Panc1 (cell line): Measurements from ENCODE around the gene NOX5. TPM values are rescaled to one million over a fixed set of nuclear protein-coding genes. Genes with fewer than 3 reads are reported as not detected.
A peak's percentile ranks its signal among the peaks of the same experiment; 100 is the strongest.

Experiments used
- ATAC-seq: fragments of 200-7000 bp; cut with Tn5 transposase; 2 replicates; pipeline ENCODE4 v1.9.1; 2020; ENCODE audit warnings: mild to moderate bottlenecking, moderate library complexity
- BruUV-seq: library from RNA; stranded (reverse); fragments of 400-500 nt; replicated peaks from 2 replicates; lab custom pipeline; 2021; lab: Mats Ljungman, UMichigan
- CTCF ChIA-PET: fragments of 300-600 bp; sonication (Branson Sonifier 250); formaldehyde crosslinking; loops from one replicate; lab custom pipeline; 2022; ENCODE audit warnings: antibody characterized with exemption; lab: Charles Lee
- POLR2A ChIA-PET: fragments of 300-600 bp; sonication (Branson Sonifier 250); formaldehyde crosslinking; loops from one replicate; lab custom pipeline; 2022; ENCODE audit warnings: antibody characterized with exemption; lab: Charles Lee
- DNase-seq: peaks from one replicate; pipeline ENCODE4 v3.0.0-alpha.2; 2010; ENCODE audit warnings: low read depth, low spot score
- H3K27ac ChIP-seq: 2 replicates; pipeline ENCODE4 v1.5.1; 2011; ENCODE audit warnings: mild to moderate bottlenecking, low read length, inconsistent platforms
- H3K27me3 ChIP-seq: fragments of 200-500 bp; sonication (Bioruptor generic); 2 replicates; pipeline ENCODE4 v1.6.0; 2014; ENCODE audit warnings: low read length, inconsistent platforms; ENCODE audit not compliant: control insufficient read depth, insufficient read depth
- H3K36me3 ChIP-seq: fragments of 200-500 bp; sonication (Bioruptor generic); 2 replicates; pipeline ENCODE4 v1.5.1; 2014; ENCODE audit warnings: inconsistent platforms, mild to moderate bottlenecking, low read length, moderate library complexity; ENCODE audit not compliant: control insufficient read depth, insufficient read depth
- H3K4me1 ChIP-seq: 2 replicates; pipeline ENCODE4 v1.5.1; 2011; ENCODE audit warnings: inconsistent platforms, mild to moderate bottlenecking, low read length, moderate library complexity; ENCODE audit not compliant: control insufficient read depth, insufficient read depth
- H3K4me3 ChIP-seq, 2 experiments: 2 replicates each; pipeline ENCODE4 v1.5.1; 2011 to 2012; ENCODE audit warnings: low read depth in 2 of 2, low read length in 2 of 2, mild to moderate bottlenecking in 2 of 2, inconsistent platforms in 1 of 2, moderate library complexity in 1 of 2
- H3K9me3 ChIP-seq: fragments of 200-500 bp; sonication (Bioruptor generic); 2 replicates; pipeline ENCODE4 v1.5.1; 2014; ENCODE audit warnings: low read depth, mild to moderate bottlenecking, inconsistent platforms, low read length, moderate library complexity; ENCODE audit not compliant: control insufficient read depth, insufficient read depth
- POLR2AphosphoS5 ChIP-seq: IDR thresholded peaks from 2 replicates; pipeline ENCODE4 v1.6.1; 2012; ENCODE audit warnings: mild to moderate bottlenecking, low read depth, low read length, moderate library complexity
- SIN3A ChIP-seq: IDR thresholded peaks from 2 replicates; pipeline ENCODE4 v1.6.1; 2012; ENCODE audit warnings: low read depth, mild to moderate bottlenecking, low read length, moderate library complexity, borderline replicate concordance; ENCODE audit not compliant: insufficient read depth
- in situ Hi-C: cut with HindIII; loops from 2 replicates; pipeline ENCODE4 v1.10.0; 2016; ENCODE audit warnings: low sequenced_read_pairs, low pct_unique_long_range_greater_than_20kb
- intact Hi-C: fragments of 100-400 bp; cut with micrococcal nuclease; formaldehyde crosslinking; loops from one replicate; pipeline ENCODE4 v1.10.0; 2022; ENCODE audit not compliant: unreplicated experiment
- total RNA-seq: library from RNA; stranded (reverse); gene quantifications from one replicate; pipeline ENCODE4 v1.2.1, GENCODE V29; 2021; ENCODE audit not compliant: unreplicated experiment
- TF ChIP-seq, protein P1 (sequence below): fragments of 450-650 bp; IDR thresholded peaks from 2 replicates; pipeline ENCODE4 v1.5.1; 2017; ENCODE audit warnings: mild to moderate bottlenecking
- TF ChIP-seq, protein P2 (sequence below), 2 experiments: IDR thresholded peaks; 2 replicates each; pipeline ENCODE4 v1.6.1; 2011 to 2012; ENCODE audit warnings: low read depth in 2 of 2, control low read depth in 1 of 2, low read length in 1 of 2, mild to moderate bottlenecking in 1 of 2, moderate library complexity in 1 of 2; ENCODE audit not compliant: insufficient read depth in 1 of 2

The NOX5 gene
- total RNA-seq, 1 experiment from 2014 or later, result 0.26 TPM

DNA sequence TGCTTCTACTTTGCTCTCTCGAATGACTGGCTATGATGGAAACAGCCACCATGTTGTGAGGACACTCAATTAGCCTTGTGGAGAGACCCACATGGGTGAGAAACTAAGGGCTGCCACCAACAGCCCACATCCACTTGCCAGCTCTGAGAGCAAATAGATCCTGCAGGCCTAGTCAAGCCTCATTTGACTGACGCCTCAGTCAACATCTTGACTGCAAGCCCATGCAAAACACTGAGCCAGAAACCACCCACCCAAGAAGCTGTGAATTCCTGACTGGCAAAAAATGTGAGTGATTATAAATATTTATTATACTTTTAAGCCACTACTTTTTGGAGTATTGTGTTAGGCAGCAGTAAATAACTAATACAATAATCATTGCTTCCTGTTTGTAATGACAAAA is 58.4 kb downstream of the NOX5 start:
- intact Hi-C loops, result loop anchor here (5.0 kb wide), 1 partner anchor 319 kb away; no protein-coding TSS in a partner anchor
- CTCF ChIA-PET, result no interaction called here
- POLR2A ChIA-PET, result no interaction called here
- Histone ChIP-seq H3K27ac (no peak overlapping the region), H3K4me3 (no peak overlapping the region), H3K27me3 (peaks cover 5% of the 10 kb centered on the region; the same call in 1 of the 2 replicates), H3K36me3 (no peaks in the 10 kb centered on the region), H3K4me1 (no peaks in the 10 kb centered on the region), H3K9me3 (no peaks in the 10 kb centered on the region)
- no peak for ATAC-seq
- no TSS peak for BruUV-seq
- DNase-seq, result no peak
- no peak for TF ChIP-seq SIN3A
- TF ChIP-seq, protein P1, sequence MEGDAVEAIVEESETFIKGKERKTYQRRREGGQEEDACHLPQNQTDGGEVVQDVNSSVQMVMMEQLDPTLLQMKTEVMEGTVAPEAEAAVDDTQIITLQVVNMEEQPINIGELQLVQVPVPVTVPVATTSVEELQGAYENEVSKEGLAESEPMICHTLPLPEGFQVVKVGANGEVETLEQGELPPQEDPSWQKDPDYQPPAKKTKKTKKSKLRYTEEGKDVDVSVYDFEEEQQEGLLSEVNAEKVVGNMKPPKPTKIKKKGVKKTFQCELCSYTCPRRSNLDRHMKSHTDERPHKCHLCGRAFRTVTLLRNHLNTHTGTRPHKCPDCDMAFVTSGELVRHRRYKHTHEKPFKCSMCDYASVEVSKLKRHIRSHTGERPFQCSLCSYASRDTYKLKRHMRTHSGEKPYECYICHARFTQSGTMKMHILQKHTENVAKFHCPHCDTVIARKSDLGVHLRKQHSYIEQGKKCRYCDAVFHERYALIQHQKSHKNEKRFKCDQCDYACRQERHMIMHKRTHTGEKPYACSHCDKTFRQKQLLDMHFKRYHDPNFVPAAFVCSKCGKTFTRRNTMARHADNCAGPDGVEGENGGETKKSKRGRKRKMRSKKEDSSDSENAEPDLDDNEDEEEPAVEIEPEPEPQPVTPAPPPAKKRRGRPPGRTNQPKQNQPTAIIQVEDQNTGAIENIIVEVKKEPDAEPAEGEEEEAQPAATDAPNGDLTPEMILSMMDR, result no peak
- TF ChIP-seq POLR2AphosphoS5, result no peak
- in situ Hi-C loops, result no loop called here

DNA sequence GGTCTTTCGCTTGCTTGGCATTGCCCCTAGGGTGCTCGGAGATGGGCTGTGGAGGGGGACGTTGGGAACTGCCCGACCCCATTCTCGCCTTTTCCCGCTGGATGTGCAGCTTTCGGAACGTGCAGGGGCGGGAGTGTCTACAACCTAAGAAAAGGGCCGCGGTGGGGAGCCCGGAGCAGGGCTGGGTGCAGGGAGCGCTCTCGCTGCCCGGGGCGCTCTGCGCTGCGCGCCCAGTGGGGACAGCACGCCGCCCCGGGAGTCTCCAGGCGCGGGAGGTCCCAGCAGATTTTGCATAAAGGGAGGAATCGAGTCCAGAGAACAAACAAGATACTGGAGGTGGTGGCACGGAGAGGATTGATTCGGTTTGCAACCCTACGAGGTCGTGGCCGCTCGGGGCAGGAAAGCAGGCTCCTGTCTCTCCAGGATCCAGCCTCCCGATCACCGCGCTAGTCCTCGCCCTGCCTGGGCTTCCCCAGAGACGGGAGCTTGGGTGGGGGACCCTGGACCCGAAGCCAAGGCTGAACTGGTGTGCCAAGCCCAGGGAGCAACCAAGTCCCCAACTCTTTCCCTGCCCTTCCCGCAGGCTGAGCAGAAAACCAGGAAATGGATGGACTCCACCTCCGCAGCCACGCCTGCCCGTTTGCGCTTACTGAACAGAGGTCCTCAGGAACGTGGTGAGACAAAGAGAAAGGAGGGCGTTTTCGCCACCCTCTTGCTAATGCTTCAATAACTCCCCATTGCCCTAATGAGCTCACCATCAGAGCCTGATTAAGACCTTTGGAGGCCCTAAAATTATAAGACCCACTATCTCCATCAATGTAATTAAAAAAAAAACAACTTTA is 59.7 kb downstream of the NOX5 start:
- H3K9me3 ChIP-seq, result no peaks in the 10 kb centered on the region
- peaks cover 5% of the 10 kb centered on the region; the same call in 1 of the 2 replicates for H3K27me3 ChIP-seq
- DNase-seq (peak; percentile 18), ATAC-seq (peak; percentile 97)
- peak overlapping the region; percentile 9 for H3K27ac ChIP-seq
- ChIA-PET CTCF (no interaction called here), POLR2A (interaction anchor here (0.5 to 0.6 kb wide), 3 partner anchors 53 to 354 kb away, joined by 3 to 9 read pairs (median 3); no protein-coding TSS in a partner anchor)
- in situ Hi-C loops, result no loop called here
- no TSS peak for BruUV-seq
- H3K4me1 ChIP-seq, result no peaks in the 10 kb centered on the region
- intact Hi-C loops, result loop anchor here (5.0 kb wide), 1 partner anchor 318 kb away; no protein-coding TSS in a partner anchor
- H3K4me3 ChIP-seq, result peak overlapping the region; percentile 56 to 77
- no peaks in the 10 kb centered on the region for H3K36me3 ChIP-seq
- TF ChIP-seq POLR2AphosphoS5 (peak; percentile 64), SIN3A (no peak)
- TF ChIP-seq, protein P1, result peak; percentile 12; the same call in 1 of the 2 replicates

DNA sequence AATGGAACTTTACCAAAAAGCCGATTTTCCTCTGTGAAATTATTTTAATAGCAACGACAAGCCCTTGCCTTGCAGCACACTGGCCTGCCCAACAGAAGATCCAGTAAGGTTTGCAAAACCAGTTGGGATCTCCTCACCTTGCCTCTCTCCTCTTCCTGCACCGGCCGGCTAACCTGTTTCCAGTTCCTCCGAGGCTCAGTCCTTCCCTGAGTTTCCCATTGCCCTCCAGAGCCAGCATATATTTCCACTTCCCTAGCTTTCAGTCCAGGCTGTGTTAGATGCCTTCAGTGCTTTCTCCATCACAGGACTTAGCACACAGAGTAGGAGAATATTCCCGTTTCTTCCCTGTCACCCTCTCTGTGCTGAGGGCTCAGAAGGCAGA is 60.3 kb downstream of the NOX5 start:
- Histone ChIP-seq H3K27me3 (peaks cover 5% of the 10 kb centered on the region; the same call in 1 of the 2 replicates), H3K4me3 (peak overlapping the region; percentile 56 to 77), H3K9me3 (no peaks in the 10 kb centered on the region), H3K4me1 (no peaks in the 10 kb centered on the region), H3K27ac (peak overlapping the region; percentile 9), H3K36me3 (no peaks in the 10 kb centered on the region)
- in situ Hi-C loops (no loop called here), intact Hi-C loops (loop anchor here (5.0 kb wide), 1 partner anchor 317 kb away; no protein-coding TSS in a partner anchor)
- DNase-seq, result no peak
- POLR2A ChIA-PET, result interaction anchor here (0.5 to 0.6 kb wide), 3 partner anchors 54 to 354 kb away, joined by 3 to 9 read pairs (median 3); no protein-coding TSS in a partner anchor
- no peak for TF ChIP-seq POLR2AphosphoS5
- TF ChIP-seq, protein P2, sequence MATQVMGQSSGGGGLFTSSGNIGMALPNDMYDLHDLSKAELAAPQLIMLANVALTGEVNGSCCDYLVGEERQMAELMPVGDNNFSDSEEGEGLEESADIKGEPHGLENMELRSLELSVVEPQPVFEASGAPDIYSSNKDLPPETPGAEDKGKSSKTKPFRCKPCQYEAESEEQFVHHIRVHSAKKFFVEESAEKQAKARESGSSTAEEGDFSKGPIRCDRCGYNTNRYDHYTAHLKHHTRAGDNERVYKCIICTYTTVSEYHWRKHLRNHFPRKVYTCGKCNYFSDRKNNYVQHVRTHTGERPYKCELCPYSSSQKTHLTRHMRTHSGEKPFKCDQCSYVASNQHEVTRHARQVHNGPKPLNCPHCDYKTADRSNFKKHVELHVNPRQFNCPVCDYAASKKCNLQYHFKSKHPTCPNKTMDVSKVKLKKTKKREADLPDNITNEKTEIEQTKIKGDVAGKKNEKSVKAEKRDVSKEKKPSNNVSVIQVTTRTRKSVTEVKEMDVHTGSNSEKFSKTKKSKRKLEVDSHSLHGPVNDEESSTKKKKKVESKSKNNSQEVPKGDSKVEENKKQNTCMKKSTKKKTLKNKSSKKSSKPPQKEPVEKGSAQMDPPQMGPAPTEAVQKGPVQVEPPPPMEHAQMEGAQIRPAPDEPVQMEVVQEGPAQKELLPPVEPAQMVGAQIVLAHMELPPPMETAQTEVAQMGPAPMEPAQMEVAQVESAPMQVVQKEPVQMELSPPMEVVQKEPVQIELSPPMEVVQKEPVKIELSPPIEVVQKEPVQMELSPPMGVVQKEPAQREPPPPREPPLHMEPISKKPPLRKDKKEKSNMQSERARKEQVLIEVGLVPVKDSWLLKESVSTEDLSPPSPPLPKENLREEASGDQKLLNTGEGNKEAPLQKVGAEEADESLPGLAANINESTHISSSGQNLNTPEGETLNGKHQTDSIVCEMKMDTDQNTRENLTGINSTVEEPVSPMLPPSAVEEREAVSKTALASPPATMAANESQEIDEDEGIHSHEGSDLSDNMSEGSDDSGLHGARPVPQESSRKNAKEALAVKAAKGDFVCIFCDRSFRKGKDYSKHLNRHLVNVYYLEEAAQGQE (IDR thresholded peaks at IDR 0.05; ENCODE audit: insufficient read depth in 1 of 2, low read depth in 2 of 2, low read length in 1 of 2), result no peak
- CTCF ChIA-PET, result interaction anchor here (1.2 kb wide), 1 partner anchor 43 kb away, joined by 3 read pairs; no protein-coding TSS in a partner anchor
- no TSS peak for BruUV-seq
- peak; percentile 65 for ATAC-seq
